ENCODE measurements around the gene HLA-DMA. TPM values are rescaled to one million over a fixed set of nuclear protein-coding genes. Genes with fewer than 3 reads are reported as not detected.
A peak's percentile ranks its signal among the peaks of the same experiment; 100 is the strongest.
"Not testable (repeated sequence)": the region's sequence is repeated elsewhere in the genome, so short reads cannot be mapped to it uniquely, and the experiment has no call there.

The HLA-DMA gene
- total and polyA plus RNA-seq, 12 donors, result 8.5 to 269 (median 123) TPM

DNA sequence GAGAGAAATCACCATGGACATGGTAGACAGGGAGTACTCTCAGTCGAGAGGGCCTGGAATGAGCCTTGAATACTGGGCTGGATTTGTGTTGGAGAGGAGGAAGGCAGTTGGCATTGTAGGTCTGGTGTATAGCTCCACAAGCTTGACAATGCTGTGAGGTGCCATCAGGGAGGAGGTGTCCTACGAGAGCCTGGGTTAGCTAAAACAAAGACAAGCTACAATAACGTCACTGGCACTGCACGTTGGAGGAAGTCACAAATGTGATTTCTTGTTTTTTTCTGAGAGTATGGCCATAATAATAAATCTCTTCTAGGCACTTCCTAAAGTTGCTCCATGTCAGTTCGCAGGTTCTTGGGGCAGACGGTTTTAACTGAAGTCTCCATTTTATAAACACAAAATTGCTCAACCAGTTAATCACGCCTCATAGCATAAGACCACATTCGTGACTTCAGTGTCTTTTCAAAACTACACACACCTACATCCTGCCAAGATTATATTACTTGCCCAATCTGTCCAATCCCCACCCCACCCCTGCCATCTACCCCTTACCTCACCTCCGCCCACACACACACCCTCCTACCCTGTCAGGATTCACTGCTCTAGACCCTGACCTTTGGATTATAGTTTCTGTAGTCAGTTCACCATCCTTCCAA lies 7.7 kb downstream of the HLA-DMA start:
- TF ChIP-seq POLR2A (IDR thresholded peaks at IDR 0.05) (no peak), CTCF (IDR thresholded peaks at IDR 0.05) (no peak)
- 74 to 87% (median 76%) methylated on average over 9 of the region's 9 CpGs for WGBS, 4 donors
- Histone ChIP-seq H3K9me3 (replicated peaks in 1 of 3) (no peaks in the 10 kb centered on the region), H3K4me3 (no peak overlapping the region), H3K27ac (peak overlapping the region in 4 of 5 donors; percentile 28 to 63 (median 48)), H3K27me3 (no peaks in the 10 kb centered on the region), H3K4me1 (replicated peaks in 1 of 2) (peaks cover 6 to 8% of the 10 kb centered on the region in 2 donors), H3K36me3 (replicated peaks in 1 of 2) (no peaks in the 10 kb centered on the region)
- no peak for DNase-seq
- intact Hi-C loops (cut with DNase I), result no loop called here

DNA sequence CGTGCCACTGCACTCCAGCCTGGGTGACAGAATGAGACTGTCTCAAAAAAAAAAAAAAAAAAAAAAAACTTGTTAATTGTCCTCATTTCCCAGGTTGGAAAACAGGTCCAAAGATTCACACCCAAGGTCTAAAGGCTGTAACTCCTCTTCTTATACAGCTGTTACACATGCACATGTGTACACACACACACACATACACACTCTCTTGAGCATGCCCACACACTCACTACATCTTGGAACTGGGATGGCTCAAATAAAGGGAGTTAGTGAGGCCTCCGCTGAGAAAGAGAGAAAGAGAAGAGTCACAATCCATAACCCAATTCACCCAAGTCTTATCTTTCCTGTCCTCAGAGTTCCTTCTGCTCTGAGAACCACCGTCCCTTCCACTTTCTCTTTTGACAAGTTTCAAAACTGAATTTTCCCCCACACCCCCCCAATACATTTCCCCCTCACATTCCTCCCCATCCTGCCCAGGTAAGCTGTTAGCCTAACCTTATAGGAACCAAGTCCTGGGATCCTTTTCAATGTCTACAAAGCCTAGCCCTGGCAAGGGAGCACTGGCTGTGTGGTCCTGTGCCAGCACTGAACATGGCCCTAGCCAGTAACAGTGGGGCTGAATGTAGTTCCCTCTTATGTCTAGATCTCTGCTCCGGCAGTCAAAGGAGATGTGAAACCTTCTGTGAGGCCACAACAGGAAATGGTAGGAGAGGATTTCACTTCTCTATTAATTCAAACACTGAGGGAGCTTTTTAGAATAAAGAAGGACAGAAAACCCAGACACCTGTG lies 8.8 kb downstream of the HLA-DMA start:
- Histone ChIP-seq H3K27ac (peak overlapping the region in 3 of 5 donors; percentile 16 to 63 (median 38)), H3K27me3 (no peaks in the 10 kb centered on the region), H3K4me1 (replicated peaks in 1 of 2) (peaks cover 6 to 11% of the 10 kb centered on the region in 2 donors), H3K36me3 (replicated peaks in 1 of 2) (no peaks in the 10 kb centered on the region), H3K4me3 (no peak overlapping the region), H3K9me3 (replicated peaks in 1 of 3) (no peaks in the 10 kb centered on the region)
- TF ChIP-seq POLR2A (IDR thresholded peaks at IDR 0.05) (no peak), CTCF (IDR thresholded peaks at IDR 0.05) (no peak)
- intact Hi-C loops (cut with DNase I), result no loop called here
- WGBS, 4 donors, result 67 to 80% (median 73%) methylated on average over 4 of the region's 4 CpGs
- peak in 1 of 7 donors; percentile 43 for DNase-seq

DNA sequence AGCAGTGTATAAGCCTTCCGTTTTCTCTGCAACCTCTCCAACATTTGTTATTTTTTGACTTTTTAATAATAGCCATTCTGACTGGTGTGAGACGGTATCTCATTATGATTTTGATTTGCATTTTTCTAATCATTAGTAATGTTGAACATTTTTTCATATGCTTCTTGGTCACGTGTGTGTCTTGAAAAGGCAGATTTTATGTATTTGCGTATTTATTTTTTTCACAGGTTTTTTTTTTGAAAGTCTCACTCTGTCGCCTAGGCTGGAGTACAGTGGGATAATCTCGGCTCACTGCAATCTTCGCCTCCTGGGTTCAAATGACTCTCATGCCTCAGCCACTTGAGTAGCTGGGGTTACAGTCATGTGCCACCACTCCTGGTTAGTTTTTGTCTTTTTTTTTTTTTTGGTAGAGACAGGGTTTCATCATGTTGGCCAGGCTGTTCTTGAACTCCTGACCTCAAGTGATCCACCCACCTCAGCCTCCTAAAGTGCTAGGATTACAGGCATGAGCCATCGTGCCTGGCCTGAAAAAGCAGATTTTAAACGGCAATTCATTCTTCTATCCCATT lies 10.3 kb downstream of the HLA-DMA start:
- H3K27ac ChIP-seq; DNase-seq; H3K27me3 ChIP-seq; H3K4me3 ChIP-seq; intact Hi-C loops (cut with DNase I); H3K36me3 ChIP-seq (replicated peaks in 1 of 2); H3K9me3 ChIP-seq (replicated peaks in 1 of 3): not testable (repeated sequence)
- 78 to 84% (median 81%) methylated on average over 9 of the region's 9 CpGs for WGBS, 4 donors
- H3K4me1 ChIP-seq (replicated peaks in 1 of 2), result peaks cover 6 to 11% of the 10 kb centered on the region in 2 donors

GRCh38 chr6:32941214-32941768 lies 11.6 kb downstream of the HLA-DMA start:
- 53 to 72% (median 58%) methylated on average over 7 of the region's 7 CpGs for WGBS, 4 donors
- H3K27ac ChIP-seq, result peak overlapping the region; percentile 64 to 85 (median 73)
- peaks cover 6 to 11% of the 10 kb centered on the region in 2 donors for H3K4me1 ChIP-seq (replicated peaks in 1 of 2)
- DNase-seq, result no peak
- no peak overlapping the region for H3K4me3 ChIP-seq
- no peaks in the 10 kb centered on the region for H3K27me3 ChIP-seq
- intact Hi-C loops (cut with DNase I), result no loop called here
- H3K9me3 ChIP-seq (replicated peaks in 1 of 3), result no peaks in the 10 kb centered on the region
- TF ChIP-seq POLR2A (IDR thresholded peaks at IDR 0.05), result no peak
- TF ChIP-seq CTCF (IDR thresholded peaks at IDR 0.05), result no peak
- H3K36me3 ChIP-seq (replicated peaks in 1 of 2), result no peaks in the 10 kb centered on the region

Data from adrenal gland (tissue), 12 donors.